Prostate gland (tissue), 2 donors: ENCODE measurements around the gene SYNE1. TPM values are rescaled to one million over a fixed set of nuclear protein-coding genes. Genes with fewer than 3 reads are reported as not detected.

Experiments used
- DNase-seq: peaks from one replicate; pipeline ENCODE4 v3.0.0-alpha.2; 2019; ENCODE audit warnings: low spot score
- H3K27ac ChIP-seq, 2 donors: fragments of 200-600 bp; sonication (generic); 2 replicates each; pipeline ENCODE4 v1.5.1; 2017 to 2019
- H3K27me3 ChIP-seq: fragments of 200-600 bp; sonication (generic); replicated peaks from 2 replicates; pipeline ENCODE4 v1.5.1; 2019; ENCODE audit not compliant: insufficient read depth
- H3K36me3 ChIP-seq, 2 donors: fragments of 200-600 bp; sonication (generic); 1 replicate in 1 of 2; 2 replicates in 1 of 2; pipeline versions ENCODE4 v1.5.1 to v1.8.1; 2017 to 2019
- H3K4me1 ChIP-seq: fragments of 200-600 bp; sonication (generic); replicated peaks from 2 replicates; pipeline ENCODE4 v1.5.1; 2019
- H3K4me3 ChIP-seq, 2 donors: fragments of 200-600 bp; sonication (generic); 2 replicates each; pipeline ENCODE4 v1.5.1; 2017 to 2019
- H3K9me3 ChIP-seq: fragments of 200-600 bp; sonication (generic); 2 replicates; pipeline ENCODE4 v1.5.1; 2017
- POLR2A ChIP-seq: fragments of 450-650 bp; IDR thresholded peaks from one replicate; pipeline ENCODE4 v1.6.1; 2016; ENCODE audit warnings: antibody characterized with exemption, mild to moderate bottlenecking
- POLR2AphosphoS5 ChIP-seq: sonication (generic); formaldehyde crosslinking; IDR thresholded peaks from one replicate; pipeline ENCODE4 v1.6.1; 2017; ENCODE audit warnings: antibody characterized with exemption
- WGBS: methylation state at CpG from one replicate; pipeline ENCODE4 v1.1.5; 2018; 5-methylcytosine and 5-hydroxymethylcytosine counted together
- intact Hi-C: fragments of 100-400 bp; cut with DNase I; formaldehyde crosslinking; loops from one replicate; pipeline ENCODE4 v1.14.2; 2022
- total RNA-seq, 2 donors: library from RNA; depleted of rRNA; stranded (reverse); fragments of >200 nt; gene quantifications; one replicate each; pipeline ENCODE4 v1.1.0, GENCODE V29; 2016
- TF ChIP-seq, protein P1 (sequence below), 4 experiments: fragments of 200-600 bp in 2 of 4; fragments of 450-650 bp in 2 of 4; sonication (generic) in 2 of 4; IDR thresholded peaks; 1 replicate in 3 of 4; 2 replicates in 1 of 4; pipeline ENCODE4 v1.5.1; 2016 to 2019; ENCODE audit warnings: antibody characterized with exemption in 4 of 4, mild to moderate bottlenecking in 2 of 4, moderate library complexity in 2 of 4

SYNE1 gene
- total RNA-seq, 2 donors from 2014 or later: 36.5 to 154 TPM

DNA sequence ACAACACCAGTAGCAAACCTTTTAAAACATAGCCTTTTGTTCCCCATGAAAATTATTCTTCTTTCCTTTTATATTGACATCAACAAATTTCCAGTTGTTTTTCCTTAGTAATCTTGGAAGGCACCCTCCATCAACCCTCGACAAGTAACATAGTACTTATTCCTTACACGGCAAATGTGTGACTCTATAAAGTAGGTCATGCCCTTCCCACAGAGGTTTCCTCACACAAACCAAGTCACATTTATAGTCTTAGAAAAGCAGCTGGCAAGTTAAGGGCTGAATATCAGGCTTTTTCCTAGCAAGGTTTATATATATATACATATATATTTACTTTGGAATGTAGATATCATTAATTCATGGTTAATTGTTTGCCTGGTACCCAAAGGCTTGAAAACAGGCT is 371.5 kb downstream of the SYNE1 start:
- H3K9me3 ChIP-seq: no peaks in the 10 kb centered on the region
- H3K36me3 ChIP-seq: no peaks in the 10 kb centered on the region
- TF ChIP-seq, protein P1, sequence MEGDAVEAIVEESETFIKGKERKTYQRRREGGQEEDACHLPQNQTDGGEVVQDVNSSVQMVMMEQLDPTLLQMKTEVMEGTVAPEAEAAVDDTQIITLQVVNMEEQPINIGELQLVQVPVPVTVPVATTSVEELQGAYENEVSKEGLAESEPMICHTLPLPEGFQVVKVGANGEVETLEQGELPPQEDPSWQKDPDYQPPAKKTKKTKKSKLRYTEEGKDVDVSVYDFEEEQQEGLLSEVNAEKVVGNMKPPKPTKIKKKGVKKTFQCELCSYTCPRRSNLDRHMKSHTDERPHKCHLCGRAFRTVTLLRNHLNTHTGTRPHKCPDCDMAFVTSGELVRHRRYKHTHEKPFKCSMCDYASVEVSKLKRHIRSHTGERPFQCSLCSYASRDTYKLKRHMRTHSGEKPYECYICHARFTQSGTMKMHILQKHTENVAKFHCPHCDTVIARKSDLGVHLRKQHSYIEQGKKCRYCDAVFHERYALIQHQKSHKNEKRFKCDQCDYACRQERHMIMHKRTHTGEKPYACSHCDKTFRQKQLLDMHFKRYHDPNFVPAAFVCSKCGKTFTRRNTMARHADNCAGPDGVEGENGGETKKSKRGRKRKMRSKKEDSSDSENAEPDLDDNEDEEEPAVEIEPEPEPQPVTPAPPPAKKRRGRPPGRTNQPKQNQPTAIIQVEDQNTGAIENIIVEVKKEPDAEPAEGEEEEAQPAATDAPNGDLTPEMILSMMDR (IDR thresholded peaks at IDR 0.05): no peak
- no peak for TF ChIP-seq POLR2A
- TF ChIP-seq POLR2AphosphoS5: no peak
- intact Hi-C loops: loop anchor here (2.0 to 10.0 kb wide), 3 partner anchors 138 to 561 kb away; no protein-coding TSS in a partner anchor
- H3K4me3 ChIP-seq: no peak overlapping the region
- no peak for DNase-seq
- 38% methylated on average over 2 of the region's 2 CpGs for WGBS
- H3K4me1 ChIP-seq: no peaks in the 10 kb centered on the region
- no peak overlapping the region for H3K27ac ChIP-seq
- no peaks in the 10 kb centered on the region for H3K27me3 ChIP-seq

DNA sequence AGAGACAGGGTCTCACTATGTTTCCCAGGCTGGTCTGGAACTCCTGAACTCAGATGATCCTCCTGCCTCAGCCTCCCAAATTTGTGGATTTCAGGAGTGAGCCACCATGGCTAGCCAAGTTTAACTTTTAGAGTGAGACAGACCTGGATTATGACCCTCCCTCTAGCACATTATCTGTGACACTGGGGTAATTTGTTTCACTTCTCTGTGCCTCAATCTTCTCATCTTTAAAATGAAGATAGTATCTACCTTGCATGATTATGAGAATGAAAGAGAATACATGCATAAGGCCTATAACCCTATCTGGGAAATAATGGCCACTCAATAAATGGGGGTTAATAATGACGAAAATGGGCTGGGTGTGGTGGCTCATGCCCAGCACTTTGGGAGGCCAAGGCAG is 373.6 kb downstream of the SYNE1 start:
- TF ChIP-seq POLR2AphosphoS5: no peak
- TF ChIP-seq, protein P1 (IDR thresholded peaks at IDR 0.05): no peak
- no peak for TF ChIP-seq POLR2A
- intact Hi-C loops: loop anchor here (10.0 kb wide), 1 partner anchor 559 kb away; no protein-coding TSS in a partner anchor
- Histone ChIP-seq H3K27me3 (no peaks in the 10 kb centered on the region), H3K9me3 (no peaks in the 10 kb centered on the region), H3K4me1 (no peaks in the 10 kb centered on the region), H3K27ac (no peak overlapping the region), H3K36me3 (no peaks in the 10 kb centered on the region), H3K4me3 (no peak overlapping the region)
- no peak for DNase-seq
- 92% methylated on average over 1 of the region's 1 CpG for WGBS

DNA sequence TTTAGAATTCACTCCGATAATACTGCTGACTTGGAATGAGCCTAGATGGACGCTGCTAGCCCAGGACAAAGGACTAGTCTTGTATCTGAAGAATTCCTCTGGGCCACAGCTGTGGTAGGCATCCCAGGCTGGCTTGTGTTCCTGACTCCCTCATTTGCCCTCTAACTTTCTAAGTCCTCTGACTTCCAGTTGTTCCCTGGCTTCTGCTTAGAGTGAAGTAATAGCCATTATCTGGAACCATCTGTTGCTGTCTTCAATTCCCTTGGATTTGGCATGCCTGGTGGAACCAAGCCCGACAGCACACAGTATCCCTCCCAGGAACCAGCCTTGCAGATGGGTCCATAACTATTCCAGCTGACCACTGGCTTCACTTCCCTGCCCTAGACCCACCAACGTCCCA is 376.0 kb downstream of the SYNE1 start:
- TF ChIP-seq POLR2A (no peak), POLR2AphosphoS5 (no peak)
- TF ChIP-seq, protein P1 (IDR thresholded peaks at IDR 0.05): no peak
- DNase-seq: no peak
- intact Hi-C loops: loop anchor here (10.0 kb wide), 1 partner anchor 556 kb away; no protein-coding TSS in a partner anchor
- Histone ChIP-seq H3K27ac (no peak overlapping the region), H3K9me3 (no peaks in the 10 kb centered on the region), H3K27me3 (no peaks in the 10 kb centered on the region), H3K4me3 (no peak overlapping the region), H3K4me1 (no peaks in the 10 kb centered on the region), H3K36me3 (no peaks in the 10 kb centered on the region)
- 80% methylated on average over 4 of the region's 4 CpGs for WGBS

DNA sequence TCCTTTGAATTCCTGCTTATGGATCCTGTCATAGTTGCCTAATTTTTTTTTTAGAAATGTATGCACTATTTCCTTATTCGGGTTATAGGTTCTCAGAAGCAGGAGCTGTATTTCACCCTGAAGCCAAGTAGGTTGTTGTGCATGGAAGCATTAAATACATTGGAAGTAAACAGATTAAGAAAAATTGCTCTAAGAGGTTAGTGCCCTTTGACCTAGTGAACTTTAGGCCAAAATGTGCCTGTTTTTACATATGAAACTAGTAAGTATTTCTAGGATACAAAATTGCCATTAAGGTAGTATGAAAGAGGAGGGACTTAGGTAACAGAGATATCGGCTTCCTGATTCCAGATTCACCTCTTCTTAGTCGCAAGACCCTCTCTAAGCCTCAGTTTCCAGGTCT is 377.9 kb downstream of the SYNE1 start:
- DNase-seq: no peak
- no peak overlapping the region for H3K4me3 ChIP-seq
- 99% methylated on average over 3 of the region's 3 CpGs for WGBS
- H3K27ac ChIP-seq: no peak overlapping the region
- peaks cover 0 to 4% of the 10 kb centered on the region in 2 donors for H3K36me3 ChIP-seq
- H3K4me1 ChIP-seq: no peaks in the 10 kb centered on the region
- intact Hi-C loops: no loop called here
- H3K27me3 ChIP-seq: no peaks in the 10 kb centered on the region
- no peak for TF ChIP-seq POLR2AphosphoS5
- TF ChIP-seq POLR2A: no peak
- TF ChIP-seq, protein P1 (IDR thresholded peaks at IDR 0.05): no peak
- no peaks in the 10 kb centered on the region for H3K9me3 ChIP-seq

DNA sequence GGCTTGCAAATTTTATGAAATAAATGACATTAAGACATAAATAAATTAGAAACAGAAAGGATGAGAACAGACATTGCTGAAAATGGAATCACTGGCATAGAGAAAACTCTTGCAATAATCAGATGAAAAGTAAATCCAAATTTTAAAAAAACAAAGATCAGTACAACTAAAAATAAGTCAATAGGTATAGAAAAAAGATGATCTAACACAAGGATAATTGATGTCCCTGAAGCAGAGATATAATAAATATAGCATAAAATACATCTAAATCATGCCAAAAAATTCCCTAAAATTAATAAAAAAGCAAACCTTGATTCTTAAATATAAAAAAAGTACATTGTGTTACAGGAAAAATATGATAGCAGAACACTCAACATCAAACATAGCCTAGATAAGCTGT is 379.6 kb downstream of the SYNE1 start:
- no peak overlapping the region for H3K27ac ChIP-seq
- peaks cover 0 to 4% of the 10 kb centered on the region in 2 donors for H3K36me3 ChIP-seq
- H3K27me3 ChIP-seq: no peaks in the 10 kb centered on the region
- no peaks in the 10 kb centered on the region for H3K4me1 ChIP-seq
- H3K4me3 ChIP-seq: no peak overlapping the region
- DNase-seq: no peak
- intact Hi-C loops: no loop called here
- TF ChIP-seq POLR2AphosphoS5: no peak
- TF ChIP-seq, protein P1 (IDR thresholded peaks at IDR 0.05): no peak
- TF ChIP-seq POLR2A: no peak
- H3K9me3 ChIP-seq: no peaks in the 10 kb centered on the region
